Measurements from ENCODE around the gene ERCC2.
"Not testable (repeated sequence)": the region's sequence is repeated elsewhere in the genome, so short reads cannot be mapped to it uniquely, and the experiment has no call there.

DNA sequence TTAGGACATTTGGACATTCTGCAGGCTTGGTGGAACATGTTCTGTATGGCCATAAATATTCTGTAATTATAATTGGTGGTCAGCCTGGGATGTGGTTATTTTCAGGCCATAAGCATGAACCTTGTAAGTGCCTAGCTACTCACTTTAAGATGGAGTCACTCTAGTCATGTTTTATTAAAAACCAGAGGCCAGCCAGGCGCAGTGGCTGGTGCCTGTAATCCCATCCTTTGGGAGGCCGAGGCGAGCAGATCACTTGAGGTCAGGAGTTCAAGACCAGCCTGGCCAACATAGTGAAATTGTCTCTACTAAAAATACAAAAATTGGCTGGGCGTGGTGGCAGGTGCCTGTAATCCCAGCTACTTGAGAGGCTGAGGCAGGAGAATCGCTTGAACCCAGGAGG, 37.2 kb upstream of the ERCC2 start:
- TF ChIP-seq CTCF (IDR thresholded peaks at IDR 0.05; ENCODE audit: low read depth, low read length, poor library complexity, severe bottlenecking); EZH2phosphoT487 (IDR thresholded peaks at IDR 0.05; ENCODE audit: borderline replicate concordance, low read length): not testable (repeated sequence)

Measured in DOHH2 (cell line).